Measurements from ENCODE around the gene DNLZ. TPM values are rescaled to one million over a fixed set of nuclear protein-coding genes. Genes with fewer than 3 reads are reported as not detected.
A peak's percentile ranks its signal among the peaks of the same experiment; 100 is the strongest.

DNLZ gene
- total and polyA plus RNA-seq, 2 of the 4 experiments (the other 2 are of a cell fraction): 2.0 to 11.4 TPM

GRCh38 chr9:136374183-136374575, 10.6 kb upstream of the DNLZ start:
- DNase-seq: no peak
- no peak overlapping the region for H2BK20ac ChIP-seq (ENCODE audit: low read depth, low read length)
- no peak overlapping the region for H3K9ac ChIP-seq (ENCODE audit: low read depth, low read length)
- H3K27ac ChIP-seq (ENCODE audit: insufficient read depth, low read length): no peak overlapping the region
- POLR2A ChIA-PET (ENCODE audit: unreplicated experiment): no interaction called here
- H3K27me3 ChIP-seq (ENCODE audit: control insufficient read depth, insufficient read depth, low read length): no peaks in the 10 kb centered on the region
- H2AFZ ChIP-seq (replicated peaks; ENCODE audit: low read length, poor library complexity): no peak overlapping the region
- H3K36me3 ChIP-seq (ENCODE audit: control insufficient read depth, insufficient read depth, low read length): peaks cover 9% of the 10 kb centered on the region
- H3K4ac ChIP-seq (ENCODE audit: low read depth, low read length): no peak overlapping the region
- H3K4me2 ChIP-seq (ENCODE audit: low read depth, low read length): no peak overlapping the region
- intact Hi-C loops (cut with micrococcal nuclease) (no loop called here), dilution Hi-C loops (cut with HindIII; ENCODE audit: low sequenced_read_pairs, unreplicated experiment) (no loop called here), in situ Hi-C loops (cut with MboI; ENCODE audit: low sequenced_read_pairs) (no loop called here)
- H3K79me1 ChIP-seq (ENCODE audit: low read depth in 1 of 2, low read length in 2 of 2): no peaks in the 10 kb centered on the region; a peak in 1 of 4 replicates
- peaks cover 9% of the 10 kb centered on the region for H3K9me1 ChIP-seq (ENCODE audit: insufficient read depth, low read length)
- no peak overlapping the region for H2BK5ac ChIP-seq (ENCODE audit: low read depth, low read length, poor library complexity, severe bottlenecking)
- H3K14ac ChIP-seq (replicated peaks; ENCODE audit: low read depth, low read length): no peak overlapping the region
- no peak overlapping the region for H4K5ac ChIP-seq (ENCODE audit: low read depth, low read length)
- peak overlapping the region; percentile 45 for H2AK9ac ChIP-seq (replicated peaks; ENCODE audit: low read depth, low read length, poor library complexity)
- 90% methylated on average over 7 of the region's 14 CpGs; no CpG with 5 or more reads in 1 of the 2 experiments for WGBS, 2 experiments (ENCODE audit: extremely low coverage in 2 of 2, insufficient read length in 1 of 2)
- H3K18ac ChIP-seq (ENCODE audit: low read depth, low read length): no peak overlapping the region
- no peaks in the 10 kb centered on the region for H4K20me1 ChIP-seq (ENCODE audit: insufficient read depth, low read length)
- H2AK5ac ChIP-seq (ENCODE audit: low read depth, low read length): peak overlapping the region; percentile 9; the same call in 1 of the 2 replicates
- no TSS peak for BruUV-seq (replicated peaks)
- no peak overlapping the region for H4K8ac ChIP-seq (ENCODE audit: low read depth in 2 of 2, low read length in 2 of 2)
- H3K56ac ChIP-seq (ENCODE audit: extremely low read depth, insufficient read depth, low read length): no peak overlapping the region
- H3K9me3 ChIP-seq (ENCODE audit: control insufficient read depth, insufficient read depth, low read length): no peaks in the 10 kb centered on the region
- no peak overlapping the region for H4K91ac ChIP-seq (ENCODE audit: insufficient read depth, low read depth, low read length)
- H2BK15ac ChIP-seq (ENCODE audit: low read depth, low read length): no peak overlapping the region
- no peak for TF ChIP-seq USF2 (IDR thresholded peaks at IDR 0.05; ENCODE audit: low read depth, low read length)
- no peak overlapping the region for H3K4me3 ChIP-seq (ENCODE audit: insufficient read depth, low read depth, low read length)
- peaks cover 15% of the 10 kb centered on the region for H3K4me1 ChIP-seq (ENCODE audit: control insufficient read depth, insufficient read depth, low read length)
- no peak for ATAC-seq (ENCODE audit: low read depth)
- CTCF ChIA-PET: interaction anchor here (1.2 kb wide), 1 partner anchor 61 kb away, joined by 4 read pairs; no protein-coding TSS in a partner anchor
- no peak overlapping the region for H3K23ac ChIP-seq (ENCODE audit: low read depth, low read length)
- H2BK120ac ChIP-seq (ENCODE audit: low read depth, low read length): no peak overlapping the region
